GM13977 (cell line): Measurements from ENCODE around the gene PITX1.

Source experiments
- DNase-seq: peaks from one replicate; pipeline ENCODE4 v3.0.0; 2012; ENCODE audit warnings: low spot score
- CTCF ChIP-seq: IDR thresholded peaks from 2 replicates; pipeline ENCODE4 v1.5.1; 2012; ENCODE audit warnings: mild to moderate bottlenecking, control low read depth; ENCODE audit not compliant: insufficient read depth; ENCODE audit errors: extremely low read depth, missing control alignments
- in situ Hi-C: fragments of 300-500 bp; cut with MboI; formaldehyde crosslinking; loops from one replicate; pipeline ENCODE4 v1.12.0; 2022; ENCODE audit warnings: low sequenced_read_pairs, low pct_unique_long_range_greater_than_20kb, mixed read lengths, inconsistent platforms; ENCODE audit not compliant: unreplicated experiment

The PITX1 gene

DNA sequence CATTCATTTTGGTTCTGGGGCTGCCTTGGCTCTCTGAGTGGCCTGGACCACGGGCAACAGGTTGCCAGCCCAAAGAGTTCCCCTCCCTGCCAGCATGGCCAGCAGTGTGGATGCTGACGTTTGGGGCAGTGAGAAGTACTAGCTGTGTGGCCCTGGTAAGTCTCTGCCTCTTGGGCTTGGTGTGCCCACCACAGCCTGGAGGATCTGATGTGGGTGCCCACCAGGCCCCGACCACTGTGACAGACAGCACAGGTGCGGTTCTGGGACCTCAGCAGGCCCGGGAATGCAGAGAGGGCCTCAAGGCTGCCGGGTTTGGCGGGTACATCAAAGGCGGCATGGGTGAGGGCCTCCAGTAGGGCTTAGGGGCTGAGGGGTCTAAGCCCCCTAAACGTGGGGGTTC is 33.6 kb upstream of the PITX1 start:
- no peak for DNase-seq
- no peak for TF ChIP-seq CTCF
- in situ Hi-C loops: no loop called here

DNA sequence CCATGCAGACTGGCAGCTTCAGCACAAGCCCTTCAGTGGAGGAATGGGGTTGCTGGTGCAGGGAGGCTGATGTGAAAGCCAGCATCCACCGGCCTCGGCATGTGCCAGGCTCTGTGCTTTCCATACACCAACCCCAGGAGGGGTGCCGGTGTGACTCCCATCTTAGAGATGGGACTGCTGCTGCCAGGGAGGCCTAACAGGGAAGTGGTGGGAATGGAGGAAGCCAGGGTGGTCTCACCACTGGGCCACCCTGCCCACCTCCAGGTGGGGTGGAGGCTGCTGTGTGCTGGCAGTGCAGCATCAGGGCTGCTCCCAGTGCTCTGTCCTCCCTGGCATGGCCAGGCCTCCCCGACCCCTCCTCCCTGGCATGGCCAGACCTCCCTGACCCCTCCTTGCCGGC is 32.8 kb upstream of the PITX1 start:
- no peak for DNase-seq
- TF ChIP-seq CTCF: no peak
- in situ Hi-C loops: no loop called here

DNA sequence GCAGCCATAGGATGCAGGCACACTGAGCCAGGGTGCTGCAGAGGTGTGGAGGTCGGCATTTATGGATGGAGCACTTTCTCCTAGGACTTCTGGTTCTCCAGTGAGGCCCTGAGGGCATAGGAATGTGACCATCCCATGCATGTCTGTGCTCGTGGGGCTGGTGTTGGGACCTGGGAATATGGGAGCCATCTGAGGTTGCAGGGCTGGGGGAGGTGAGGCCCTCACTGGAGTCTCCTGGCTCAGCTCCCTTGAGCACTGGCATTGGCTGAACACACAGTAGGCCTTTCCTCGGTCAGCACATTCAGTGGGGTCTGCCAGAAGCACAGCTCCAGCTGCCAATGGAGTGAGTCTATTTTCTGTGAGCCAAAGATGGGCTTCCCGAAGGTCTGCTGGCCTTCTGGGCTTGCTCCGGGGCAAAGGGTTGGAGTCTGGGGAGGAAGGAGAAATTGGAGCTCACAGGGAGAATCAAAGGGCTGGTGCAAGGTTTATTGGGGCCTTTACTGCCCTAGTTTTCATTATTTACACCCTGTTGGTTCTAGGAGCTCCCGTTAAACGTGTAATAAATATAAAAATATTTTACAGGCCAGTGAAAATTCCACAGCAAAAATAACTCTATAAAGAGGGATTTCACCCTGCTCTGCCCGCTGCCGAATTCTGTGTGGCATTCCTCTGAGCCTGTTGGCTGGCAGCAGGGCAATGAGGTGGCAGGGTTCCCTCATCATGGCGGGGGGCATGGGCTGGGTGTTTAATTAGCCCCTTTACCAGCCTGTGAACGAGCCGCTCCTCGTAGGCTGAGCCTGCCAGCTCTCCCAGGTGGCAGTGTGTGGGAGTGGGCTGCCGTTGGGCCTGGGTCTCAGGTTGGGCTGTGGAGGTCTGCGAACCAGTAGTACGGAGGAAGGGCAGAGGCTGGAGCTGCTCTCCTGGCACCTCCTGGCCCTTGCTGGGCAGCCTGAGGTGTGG is 31.6 kb upstream of the PITX1 start:
- in situ Hi-C loops: no loop called here

GRCh38 chr5:135064235-135064570 is 30.2 kb upstream of the PITX1 start:
- TF ChIP-seq CTCF: no peak
- in situ Hi-C loops: no loop called here
- DNase-seq: no peak

More for the DNA sequence above, 31.6 kb upstream of the PITX1 start:
- no peak for DNase-seq
- TF ChIP-seq CTCF: no peak

GRCh38 chr5:135063511-135064234 is 29.6 kb upstream of the PITX1 start:
- in situ Hi-C loops: no loop called here
- DNase-seq: no peak
- no peak for TF ChIP-seq CTCF

DNA sequence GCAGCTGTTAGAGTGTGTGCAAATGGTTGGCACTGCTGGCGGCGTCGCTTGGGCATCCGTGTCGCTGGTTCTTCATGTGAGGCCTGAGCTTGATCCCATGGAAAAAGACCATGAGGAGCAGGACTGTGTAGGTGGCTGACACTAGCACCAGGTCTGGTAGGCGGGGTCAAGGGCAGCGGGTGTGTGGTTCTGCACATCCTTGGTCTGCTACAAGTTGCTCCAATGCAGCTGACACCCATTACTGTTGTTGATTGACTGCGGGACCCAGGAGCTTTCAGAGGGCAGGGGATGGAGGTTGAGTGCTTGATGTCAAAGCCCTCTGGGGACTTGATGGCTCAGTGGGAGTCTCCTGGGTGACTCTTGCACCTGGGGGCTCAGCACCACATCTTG is 29.0 kb upstream of the PITX1 start:
- no peak for TF ChIP-seq CTCF
- no peak for DNase-seq
- in situ Hi-C loops: no loop called here
